HG03039 (cell line): Measurements from ENCODE around the gene DDX54.

ENCODE experiments used
- ATAC-seq: cut with Tn5 transposase; IDR thresholded peaks from one replicate; pipeline ENCODE4 v1.9.1; 2021; ENCODE audit warnings: mild to moderate bottlenecking, moderate library complexity; ENCODE audit not compliant: unreplicated experiment

DDX54 gene, protein sequence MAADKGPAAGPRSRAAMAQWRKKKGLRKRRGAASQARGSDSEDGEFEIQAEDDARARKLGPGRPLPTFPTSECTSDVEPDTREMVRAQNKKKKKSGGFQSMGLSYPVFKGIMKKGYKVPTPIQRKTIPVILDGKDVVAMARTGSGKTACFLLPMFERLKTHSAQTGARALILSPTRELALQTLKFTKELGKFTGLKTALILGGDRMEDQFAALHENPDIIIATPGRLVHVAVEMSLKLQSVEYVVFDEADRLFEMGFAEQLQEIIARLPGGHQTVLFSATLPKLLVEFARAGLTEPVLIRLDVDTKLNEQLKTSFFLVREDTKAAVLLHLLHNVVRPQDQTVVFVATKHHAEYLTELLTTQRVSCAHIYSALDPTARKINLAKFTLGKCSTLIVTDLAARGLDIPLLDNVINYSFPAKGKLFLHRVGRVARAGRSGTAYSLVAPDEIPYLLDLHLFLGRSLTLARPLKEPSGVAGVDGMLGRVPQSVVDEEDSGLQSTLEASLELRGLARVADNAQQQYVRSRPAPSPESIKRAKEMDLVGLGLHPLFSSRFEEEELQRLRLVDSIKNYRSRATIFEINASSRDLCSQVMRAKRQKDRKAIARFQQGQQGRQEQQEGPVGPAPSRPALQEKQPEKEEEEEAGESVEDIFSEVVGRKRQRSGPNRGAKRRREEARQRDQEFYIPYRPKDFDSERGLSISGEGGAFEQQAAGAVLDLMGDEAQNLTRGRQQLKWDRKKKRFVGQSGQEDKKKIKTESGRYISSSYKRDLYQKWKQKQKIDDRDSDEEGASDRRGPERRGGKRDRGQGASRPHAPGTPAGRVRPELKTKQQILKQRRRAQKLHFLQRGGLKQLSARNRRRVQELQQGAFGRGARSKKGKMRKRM

DNA sequence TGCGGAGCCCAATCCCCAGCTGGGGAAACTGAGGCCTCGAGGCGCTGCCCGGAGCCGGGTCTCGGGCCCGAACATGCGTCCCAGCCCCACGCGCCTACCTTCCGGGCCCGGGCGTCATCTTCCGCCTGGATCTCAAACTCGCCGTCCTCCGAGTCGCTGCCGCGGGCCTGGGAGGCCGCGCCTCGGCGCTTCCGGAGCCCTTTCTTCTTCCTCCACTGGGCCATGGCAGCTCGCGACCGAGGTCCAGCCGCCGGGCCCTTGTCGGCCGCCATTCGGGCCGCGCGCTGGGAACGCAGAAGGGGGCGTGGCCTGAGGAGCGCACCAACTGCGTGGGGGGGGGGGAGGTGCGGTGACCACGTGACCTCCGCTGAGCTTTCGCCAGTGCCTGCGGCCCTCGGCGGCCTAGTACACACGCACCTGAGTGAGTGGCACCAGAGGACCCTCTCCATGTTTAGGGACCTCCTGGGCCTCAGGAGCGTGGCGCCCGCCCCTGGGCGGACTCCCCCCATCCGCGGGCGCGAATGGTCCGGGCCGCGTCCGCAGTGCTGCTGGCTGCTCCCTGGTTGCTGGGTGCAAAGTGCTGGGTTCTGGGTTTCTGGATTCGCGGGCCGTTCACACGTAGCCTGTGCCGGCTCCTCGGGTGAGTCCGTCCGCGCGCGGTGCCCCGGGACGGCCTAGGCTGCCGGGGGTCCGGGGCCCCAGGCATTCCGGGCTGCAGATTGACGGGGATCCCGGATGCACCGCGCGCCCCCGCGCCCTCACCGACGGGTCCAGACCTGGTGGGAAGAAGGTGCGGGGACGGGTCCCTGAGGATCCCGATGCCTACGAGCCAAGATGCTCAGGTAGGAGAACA, at the start of gene DDX54, which contains the start of gene RITA1:
TSS of gene DDX54 (minus strand) at position 299 of the 853 bp plus-strand sequence. CDS start at position 272, 27 bp downstream.
TSS of gene RITA1 (plus strand) at position 542 of the 853 bp plus-strand sequence. CDS start 1,026 bp downstream, outside the sequence.
- ATAC-seq = peak; percentile 37

DNA sequence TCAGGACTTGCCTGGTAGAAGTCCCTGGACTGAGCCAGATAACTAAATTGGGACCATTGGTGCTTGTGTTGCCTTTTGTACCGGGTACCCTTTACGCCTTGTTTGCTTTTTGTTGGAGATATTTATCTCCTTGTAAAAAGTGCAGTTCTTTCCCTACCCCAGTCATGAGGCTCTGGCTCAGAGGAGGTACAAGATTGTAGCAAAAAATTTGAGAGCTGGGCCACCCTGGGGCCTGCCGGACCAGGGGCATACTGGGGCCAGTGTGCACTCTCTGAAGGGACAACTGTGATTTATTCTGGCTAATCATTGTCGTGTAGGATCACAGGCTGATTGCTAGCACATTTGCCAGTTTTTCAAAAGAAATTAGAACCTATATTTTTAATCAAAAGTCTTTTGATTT, 49.2 kb upstream of the DDX54 start:
- no peak for ATAC-seq

DNA sequence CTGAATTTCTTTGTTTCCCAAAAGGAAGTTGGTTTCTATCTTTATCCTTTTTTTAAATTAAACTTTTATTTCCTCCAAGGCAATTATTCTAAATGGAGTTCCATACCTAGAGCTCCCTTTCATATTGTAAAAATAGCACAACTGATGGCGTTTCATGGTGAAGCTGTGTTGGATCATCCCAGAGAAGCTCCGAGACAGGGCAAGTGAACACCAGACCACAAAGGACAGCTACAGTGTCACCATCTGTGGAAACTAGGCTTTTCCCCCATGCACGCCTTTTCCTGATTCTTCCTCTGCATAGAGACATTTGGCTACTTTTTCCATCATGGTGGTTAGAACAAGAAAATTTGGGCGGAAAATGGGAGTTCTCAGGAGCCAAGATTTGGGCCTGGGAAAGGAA, 48.7 kb upstream of the DDX54 start:
- no peak for ATAC-seq

DNA sequence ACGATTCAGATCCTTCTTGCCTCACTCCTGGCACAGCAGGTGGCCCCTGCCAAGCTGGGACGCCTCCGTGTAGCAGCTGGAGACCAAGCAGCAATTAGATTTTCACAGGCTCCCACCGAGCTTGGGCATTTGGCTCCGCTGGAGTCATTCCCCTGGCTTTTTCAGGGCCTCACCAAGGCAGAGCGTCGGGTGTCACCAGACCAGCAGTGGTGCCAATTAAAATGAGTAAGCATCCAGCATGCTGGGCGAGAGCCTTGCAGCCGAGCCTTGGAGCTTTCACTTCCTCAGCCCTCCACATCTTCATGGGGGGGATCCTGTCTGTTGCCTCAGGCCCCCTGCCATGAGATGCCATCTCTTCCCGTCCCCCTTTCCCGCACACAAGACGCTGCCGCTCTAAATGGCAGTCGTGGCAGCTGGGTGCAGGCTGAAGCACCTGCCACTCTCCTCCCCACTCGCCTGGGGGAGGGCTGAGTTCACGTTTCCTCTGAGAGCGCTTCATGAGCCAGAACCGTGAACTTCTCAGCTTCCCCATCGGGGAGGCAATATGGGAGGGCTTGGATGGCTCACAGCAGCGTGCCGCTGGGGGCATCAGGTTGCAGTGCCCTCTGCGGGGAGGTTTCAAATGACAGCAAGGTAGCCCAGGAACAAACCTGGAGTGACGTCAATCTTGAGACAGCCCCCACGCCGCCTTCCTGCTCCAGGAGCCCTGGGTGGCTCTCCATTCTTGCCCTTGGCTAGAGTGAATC, 47.7 kb upstream of the DDX54 start:
- ATAC-seq = no peak

DNA sequence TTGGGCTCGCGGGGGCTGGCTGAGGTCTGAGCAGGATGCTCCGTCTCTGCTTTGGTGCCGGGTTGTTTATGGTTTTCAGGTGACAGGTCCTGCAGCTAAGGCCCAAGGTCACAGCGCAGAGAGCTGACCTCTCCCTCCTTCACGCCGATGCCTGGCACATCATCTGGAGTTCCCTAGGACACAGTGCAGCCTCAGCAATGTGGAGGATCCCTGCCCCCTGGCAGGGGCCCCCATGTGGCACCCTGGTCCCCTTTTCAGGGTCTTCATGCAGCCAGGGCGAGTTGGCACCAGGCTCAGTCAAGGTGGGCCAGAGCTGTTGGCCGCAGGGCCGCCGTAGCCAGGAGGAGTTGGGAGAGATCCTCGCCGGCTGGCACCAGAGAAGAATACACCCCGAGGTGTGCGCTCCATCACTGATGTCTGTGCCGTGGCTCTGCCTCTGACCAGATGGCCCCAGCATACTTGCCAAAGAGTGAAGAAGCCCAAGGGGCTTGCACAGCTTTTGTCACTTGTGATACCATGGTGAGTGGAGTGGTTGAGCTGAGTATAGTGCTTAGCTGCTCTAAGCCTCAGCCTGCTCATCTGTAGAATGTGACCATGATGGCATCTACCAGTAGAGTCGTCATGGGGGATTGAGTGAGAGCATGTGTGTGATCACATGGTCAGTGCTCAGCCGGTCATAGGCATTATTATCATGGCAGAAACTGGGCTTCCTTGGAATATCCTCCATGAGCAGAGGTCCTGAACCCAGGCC, 47.0 kb upstream of the DDX54 start:
- ATAC-seq = no peak

DNA sequence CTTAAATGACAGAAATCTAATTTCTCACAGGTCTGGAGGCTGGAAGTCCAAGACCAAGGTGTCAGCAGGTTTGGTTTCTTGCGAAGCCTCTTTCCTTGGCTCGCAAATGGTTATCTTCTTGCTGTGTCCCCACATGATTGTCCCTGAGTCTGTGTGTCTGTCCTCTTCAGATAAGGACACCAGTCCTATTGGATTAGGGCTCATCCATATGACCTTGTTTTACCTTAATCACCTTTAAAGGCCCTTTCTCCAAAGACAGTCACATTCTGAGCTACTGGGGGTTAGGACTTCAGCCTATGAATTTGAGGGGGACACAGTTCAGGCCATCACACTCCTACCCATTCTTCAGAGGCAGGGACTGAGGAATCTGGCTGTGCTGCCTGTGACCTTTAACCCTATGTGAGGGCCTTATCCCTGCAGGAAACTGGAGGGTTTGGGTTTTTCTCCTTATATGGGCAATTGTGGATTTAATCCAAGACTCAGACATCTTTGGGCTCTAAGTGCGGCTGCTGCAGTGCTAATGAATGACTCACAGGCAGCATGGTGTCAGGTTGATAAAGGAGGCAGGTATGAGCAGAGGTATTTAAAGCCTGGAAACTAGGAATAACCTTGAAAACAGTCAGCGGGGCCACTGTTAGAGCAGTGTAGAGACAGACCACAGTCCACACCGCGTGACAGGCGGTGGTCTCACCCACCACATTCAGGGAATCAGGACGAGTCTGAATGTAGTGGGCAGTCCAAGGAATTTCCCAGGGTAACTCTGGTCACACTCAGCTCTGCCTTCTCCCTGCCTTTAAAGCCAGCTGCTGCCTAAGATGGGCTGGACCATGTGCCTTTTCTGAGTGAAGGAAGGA, 46.2 kb upstream of the DDX54 start:
- ATAC-seq = no peak

DNA sequence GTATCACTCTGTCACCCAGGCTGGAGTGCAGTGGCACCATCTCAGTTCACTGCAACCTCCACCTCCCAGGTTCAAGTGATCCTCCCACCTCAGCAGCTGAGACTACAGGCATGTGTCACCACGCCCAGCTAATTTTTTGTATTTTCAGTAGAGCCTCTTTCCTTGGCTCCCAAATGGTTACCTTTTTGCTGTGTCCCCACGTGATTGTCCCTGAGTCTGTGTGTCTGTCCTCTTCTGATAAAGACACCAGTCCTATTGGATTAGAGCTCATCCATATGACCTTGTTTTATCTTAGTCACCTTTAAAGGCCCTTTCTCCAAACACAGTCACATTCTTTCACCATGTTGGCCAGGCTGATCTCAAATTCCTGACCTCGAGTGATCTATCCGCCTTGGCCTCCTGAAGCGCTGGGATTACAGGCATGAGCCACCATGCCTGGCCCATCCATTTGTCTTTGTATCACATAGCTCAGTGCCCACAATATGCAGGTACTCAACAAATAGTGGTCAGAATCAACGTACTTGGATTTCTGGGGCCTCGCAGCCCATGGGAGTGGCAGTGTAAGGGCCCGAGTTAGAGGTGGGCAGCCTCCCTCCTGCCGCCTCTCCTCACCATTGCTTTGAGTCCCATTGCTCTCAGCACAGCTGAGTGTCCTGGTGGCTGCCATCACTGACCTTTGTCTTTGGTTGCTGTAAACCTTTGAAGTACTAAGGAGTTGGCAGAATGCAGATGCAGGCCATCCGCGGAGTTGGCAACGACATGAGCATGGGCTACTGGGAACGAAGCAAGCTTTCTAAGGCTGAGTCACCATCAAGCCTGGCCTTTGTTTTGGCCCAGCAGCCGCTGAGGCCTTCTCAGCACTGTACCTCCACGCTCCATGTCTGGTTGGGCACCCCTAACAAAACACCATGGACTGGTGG, 45.3 kb upstream of the DDX54 start:
- ATAC-seq = no peak

DNA sequence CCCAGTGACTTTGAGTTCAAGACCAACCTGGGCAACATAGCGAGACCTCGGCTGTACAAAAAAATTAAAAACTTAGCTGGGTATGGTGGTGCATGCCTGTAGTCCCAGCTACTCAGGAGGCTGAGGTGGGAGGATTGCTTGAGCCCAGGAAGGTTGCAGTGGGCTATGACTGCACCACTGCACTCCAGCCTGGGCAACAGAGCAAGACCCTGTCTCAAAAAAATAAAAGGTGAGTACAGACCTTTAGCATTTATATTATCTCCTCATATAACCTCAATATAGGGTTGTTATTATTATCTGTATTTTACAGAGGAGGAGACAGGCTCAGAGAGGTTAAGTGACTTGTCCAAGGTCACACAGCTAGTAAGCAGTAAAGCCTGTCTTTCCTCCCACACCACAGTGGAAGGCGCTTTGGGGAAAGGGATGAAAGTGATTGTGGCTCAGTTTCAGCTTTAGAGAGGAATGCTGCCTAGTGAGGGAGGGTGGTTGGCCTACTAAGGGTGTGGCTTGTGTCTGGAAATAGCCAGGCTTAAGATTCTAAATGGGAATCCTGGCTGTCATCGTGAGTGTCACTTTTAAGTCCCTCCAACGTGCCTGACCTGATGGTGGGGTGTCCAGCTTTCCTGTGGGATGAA, 43.2 kb upstream of the DDX54 start:
- no peak for ATAC-seq

DNA sequence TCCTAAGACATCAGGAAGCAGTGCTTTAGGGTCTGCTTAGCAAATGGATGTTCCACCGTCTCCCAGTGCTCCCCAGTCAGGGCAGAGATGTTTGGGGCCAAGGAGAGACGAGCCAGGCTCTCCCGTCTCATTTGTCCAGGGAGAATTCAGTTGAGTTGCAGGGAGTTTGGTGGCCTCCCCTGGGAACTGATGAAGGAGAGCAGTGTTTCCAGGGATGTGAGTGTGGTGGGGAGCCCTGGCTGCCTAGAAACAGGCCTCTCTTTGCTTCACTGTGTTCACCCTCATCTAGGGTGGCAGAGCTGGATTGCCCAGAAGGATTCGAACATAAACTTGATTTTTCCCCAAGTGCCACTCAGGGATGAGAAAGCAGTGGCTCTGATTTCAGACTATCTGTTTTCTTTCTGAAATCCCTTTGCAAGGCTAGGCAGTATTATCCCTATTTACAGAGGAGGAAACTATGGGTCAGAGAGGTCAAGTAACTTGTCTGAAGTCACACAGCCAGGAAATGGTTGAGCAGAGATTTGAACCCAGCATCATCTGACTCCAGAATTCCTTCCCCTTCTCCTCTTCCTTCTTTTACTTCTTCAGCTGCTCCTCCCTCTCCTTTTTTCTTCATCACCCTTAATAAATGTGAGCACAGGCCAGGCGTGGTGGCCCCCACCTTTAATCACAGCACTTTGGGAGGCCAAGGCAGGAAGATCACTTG, 42.6 kb upstream of the DDX54 start:
- ATAC-seq = no peak

DNA sequence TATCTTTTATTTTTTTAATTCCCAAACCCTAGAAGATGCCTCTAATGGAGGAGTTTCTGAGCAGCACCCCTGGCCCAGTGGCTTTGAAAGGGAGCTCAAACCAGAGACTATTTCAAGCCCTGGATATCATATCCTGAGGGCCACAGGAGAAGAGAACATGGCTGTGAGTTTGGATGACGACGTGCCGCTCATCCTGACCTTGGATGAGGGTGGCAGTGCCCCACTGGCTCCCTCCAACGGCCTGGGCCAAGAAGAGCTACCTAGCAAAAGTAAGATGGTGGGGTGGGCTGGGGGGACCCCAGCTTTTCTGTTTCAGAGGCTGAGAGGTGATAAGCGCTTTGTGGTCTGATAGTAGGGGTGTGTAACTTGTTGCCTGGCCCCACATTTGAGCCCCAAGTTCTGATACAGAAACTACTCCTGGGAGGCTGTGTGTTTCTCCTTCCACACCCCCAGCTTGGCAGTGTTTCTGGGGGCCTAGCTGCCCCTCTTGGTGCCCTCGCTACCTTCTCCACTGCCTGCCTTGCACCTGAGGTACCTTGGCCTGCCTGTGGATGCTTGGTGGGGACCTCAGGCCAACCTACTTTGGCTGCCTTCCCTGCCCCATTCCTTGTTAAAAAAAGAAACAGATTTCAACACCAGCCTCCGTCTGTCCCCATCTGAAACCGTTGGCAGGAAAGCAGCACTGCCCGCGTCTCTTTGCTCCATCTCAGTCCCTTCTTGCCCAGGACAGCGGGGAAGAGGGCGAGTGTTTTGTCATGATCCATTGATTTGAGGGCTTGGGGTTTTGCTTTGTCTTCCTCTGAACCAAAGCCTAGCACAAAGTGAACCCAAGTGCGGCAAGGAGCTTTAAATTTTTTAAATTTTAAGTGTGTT, 41.7 kb upstream of the DDX54 start:
- ATAC-seq = no peak

DNA sequence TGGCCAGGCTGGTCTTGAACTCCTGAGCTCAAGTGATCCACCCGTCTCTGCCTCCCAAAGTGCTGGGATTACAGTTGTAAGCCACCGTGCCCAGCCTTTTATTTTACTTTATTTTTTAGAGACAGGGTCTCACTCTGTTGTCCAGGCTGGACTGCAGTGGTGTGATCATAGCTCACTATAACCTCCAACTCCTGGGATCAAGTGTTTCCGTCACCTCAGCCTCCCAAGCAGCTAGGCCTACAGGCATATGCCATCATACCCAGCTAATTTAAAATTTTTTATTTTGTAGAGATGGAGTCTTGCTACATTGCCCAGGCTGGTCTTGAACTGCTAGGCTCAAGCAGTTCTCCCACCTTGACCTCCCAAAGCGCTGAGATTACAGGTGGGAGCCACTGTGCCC, 39.7 kb upstream of the DDX54 start:
- no peak for ATAC-seq

DNA sequence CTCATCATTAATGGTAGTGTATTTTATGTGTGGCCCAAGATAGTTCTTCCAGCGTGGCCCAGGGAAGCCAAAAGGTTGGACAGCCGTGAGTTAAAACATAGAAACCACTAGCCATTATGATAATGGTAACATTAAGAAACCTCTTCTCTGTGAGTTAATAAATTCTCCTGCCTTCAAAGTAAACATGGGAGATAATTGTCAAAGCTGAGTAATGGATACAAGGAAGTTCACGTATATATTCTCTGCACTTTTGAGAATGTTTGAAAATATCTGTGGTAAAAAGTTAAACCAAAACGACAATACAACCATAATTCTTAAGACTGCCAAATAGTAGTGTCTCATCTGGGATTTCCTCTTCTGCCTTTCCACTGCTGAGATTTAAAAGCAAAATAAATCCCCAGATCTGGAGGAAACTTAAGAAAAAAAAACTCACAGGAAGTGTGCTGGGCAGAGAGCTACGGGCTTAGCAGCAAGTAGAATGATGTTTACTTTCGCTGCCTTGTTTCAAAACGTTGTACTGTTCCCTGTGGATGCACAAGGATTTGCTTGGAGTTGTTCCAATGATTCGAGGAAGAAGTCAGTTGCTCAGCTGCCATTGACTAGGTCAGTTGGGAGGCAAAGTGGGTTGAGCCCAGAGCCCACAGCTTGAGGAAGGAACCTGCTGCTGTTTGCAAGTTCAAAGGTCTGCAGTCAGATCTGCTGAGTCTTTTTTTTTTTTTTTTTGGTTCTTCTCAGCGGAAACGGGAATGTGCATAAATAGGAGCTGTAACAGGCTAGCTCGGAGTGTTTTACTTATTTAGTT, 37.7 kb upstream of the DDX54 start:
- ATAC-seq = no peak

DNA sequence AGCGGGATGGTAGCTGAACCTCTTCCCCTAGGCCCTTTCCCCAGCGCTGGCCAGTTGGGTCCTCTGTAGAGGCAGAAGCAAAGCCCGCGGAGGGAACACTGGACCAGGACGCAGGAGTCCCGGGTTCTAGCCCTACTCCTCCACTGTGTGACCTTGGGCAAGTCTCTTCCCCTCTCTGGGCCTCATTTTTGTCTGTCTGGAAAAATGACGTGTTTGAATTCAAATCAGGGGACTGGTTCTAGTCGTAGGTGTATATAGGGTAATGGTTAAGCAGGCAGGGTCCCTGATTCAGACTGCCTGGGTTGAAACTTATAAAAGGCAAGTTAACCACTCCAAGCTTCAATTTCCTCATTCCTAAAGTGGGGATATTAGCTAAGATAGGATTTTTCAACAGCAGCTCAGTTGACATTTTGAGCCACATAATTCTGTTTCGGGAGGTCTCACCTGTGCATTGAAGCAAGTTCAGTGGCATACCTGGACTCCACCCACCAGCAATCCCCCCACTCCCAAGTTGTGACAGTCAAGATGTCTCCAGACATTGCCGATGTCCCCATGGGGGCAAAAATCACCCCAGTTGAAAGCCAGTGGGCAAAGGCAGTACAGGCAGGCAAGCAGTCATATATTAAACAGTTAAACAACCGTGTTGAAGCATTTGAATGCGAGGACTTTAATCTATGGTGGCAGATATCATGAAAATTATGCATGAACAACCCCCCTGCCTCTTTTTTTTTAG, 36.9 kb upstream of the DDX54 start:
- no peak for ATAC-seq
